GM19467 (cell line): ENCODE data around the gene PARP1.

ENCODE experiments used
- ATAC-seq: cut with Tn5 transposase; IDR thresholded peaks from one replicate; pipeline ENCODE4 v1.9.1; 2021; ENCODE audit warnings: mild to moderate bottlenecking, moderate library complexity; ENCODE audit not compliant: unreplicated experiment

PARP1 gene

DNA sequence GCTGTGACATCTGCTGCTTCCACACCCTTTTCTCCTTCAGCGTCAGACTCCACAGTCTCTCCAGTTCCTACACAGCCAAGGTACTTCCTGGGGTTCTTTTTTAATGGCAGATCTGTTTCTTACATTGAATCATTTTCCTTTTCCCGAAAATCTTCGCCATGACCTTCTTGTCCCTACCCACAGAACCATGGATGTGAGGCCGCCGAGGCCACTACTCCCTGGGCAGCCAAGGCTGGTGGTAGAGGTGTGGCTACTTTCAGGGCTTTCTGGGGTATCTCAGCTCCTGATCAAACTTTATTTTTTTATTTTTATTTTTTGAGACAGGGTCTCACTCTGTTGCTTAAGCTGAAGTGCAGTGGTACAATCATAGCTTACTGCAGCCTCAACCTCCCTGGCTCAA, 89.4 kb downstream of the PARP1 start:
- ATAC-seq, result no peak

DNA sequence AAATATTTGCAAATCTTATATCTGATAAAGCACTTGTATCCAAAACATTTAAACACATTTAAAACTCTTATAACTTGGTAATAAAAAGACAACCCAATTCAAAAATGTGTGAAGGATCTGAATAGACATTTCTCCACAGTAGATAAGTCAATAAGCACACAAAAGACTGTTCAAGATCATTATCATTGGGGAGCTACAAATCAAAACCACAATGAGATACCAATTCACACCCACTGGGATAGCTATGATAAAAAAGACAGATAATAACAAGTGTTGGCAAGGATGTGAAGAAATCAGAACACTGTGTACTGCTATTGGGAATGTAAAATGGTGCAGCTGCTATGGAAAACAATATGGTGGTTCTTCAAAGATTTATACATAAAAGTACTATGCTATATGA, 93.8 kb downstream of the PARP1 start:
- ATAC-seq, result no peak

DNA sequence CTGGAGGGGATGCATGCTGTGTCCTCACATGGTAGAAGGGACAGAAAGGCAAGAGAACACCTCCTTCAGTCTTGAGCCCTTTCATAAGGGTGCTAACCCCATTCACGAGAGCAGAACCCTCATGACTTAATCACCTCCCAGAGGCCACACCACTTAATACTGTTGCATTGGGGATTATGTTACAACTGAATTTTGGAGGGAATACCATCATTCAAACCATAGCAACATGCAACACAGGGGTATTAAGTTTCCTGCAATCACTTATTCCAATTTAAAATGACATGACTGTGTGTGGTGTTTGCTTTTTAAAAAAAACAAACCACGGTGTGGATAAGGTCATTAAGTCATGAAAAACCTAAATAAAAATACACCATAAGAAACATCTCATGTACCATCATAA, 95.8 kb downstream of the PARP1 start:
- no peak for ATAC-seq

DNA sequence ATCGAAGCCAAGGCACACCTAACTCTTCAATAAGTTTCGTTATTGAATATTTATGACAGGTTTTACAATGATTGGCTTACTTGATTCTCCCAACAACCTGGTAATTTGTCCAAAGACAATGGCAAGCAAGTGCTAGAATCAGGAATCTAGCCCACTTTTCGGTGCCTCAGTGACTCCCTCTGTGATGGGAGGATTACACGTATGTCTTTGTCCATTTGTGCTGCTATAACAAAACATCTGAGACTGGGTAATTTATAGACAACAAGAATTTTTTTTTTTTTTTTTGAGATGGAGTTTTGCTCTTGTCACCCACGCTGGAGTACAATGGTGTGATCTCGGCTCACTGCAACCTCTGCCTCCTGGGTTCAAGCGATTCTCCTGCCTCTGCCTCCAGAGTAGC, 96.5 kb downstream of the PARP1 start:
- ATAC-seq, result no peak
